Left ventricle myocardium inferior (tissue), 1 donor: Measurements from ENCODE around the gene RPL32. TPM values are rescaled to one million over a fixed set of nuclear protein-coding genes. Genes with fewer than 3 reads are reported as not detected.

Source experiments
- DNase-seq: peaks from one replicate; pipeline ENCODE4 v3.0.0-alpha.2; 2020
- H3K27ac ChIP-seq: fragments of 200-600 bp; replicated peaks from 2 replicates; pipeline ENCODE4 v1.8.0; 2021
- H3K27me3 ChIP-seq: fragments of 200-600 bp; 2 replicates; pipeline ENCODE4 v1.8.0; 2021; ENCODE audit warnings: low read depth
- H3K36me3 ChIP-seq: fragments of 200-600 bp; 2 replicates; pipeline ENCODE4 v1.8.0; 2021
- H3K4me1 ChIP-seq: fragments of 200-600 bp; 2 replicates; pipeline ENCODE4 v1.8.0; 2021
- H3K4me3 ChIP-seq: fragments of 200-600 bp; 2 replicates; pipeline ENCODE4 v1.8.0; 2021; ENCODE audit warnings: mild to moderate bottlenecking, moderate library complexity
- H3K9me3 ChIP-seq: fragments of 200-600 bp; replicated peaks from 2 replicates; pipeline ENCODE4 v1.8.0; 2021
- CTCF ChIP-seq: fragments of 200-600 bp; IDR thresholded peaks from 2 replicates; pipeline ENCODE4 v1.8.0; 2021; ENCODE audit warnings: antibody characterized with exemption, mild to moderate bottlenecking, borderline replicate concordance
- intact Hi-C: fragments of 100-400 bp; cut with micrococcal nuclease; formaldehyde crosslinking; loops from one replicate; pipeline ENCODE4 v1.11.0; 2022
- total RNA-seq: library from RNA; stranded (reverse); fragmentation: NEBNext Ultra II Directional; extraction: Animal tissue kit (Norgen Biotek cat#: 25700); gene quantifications from one replicate; pipeline ENCODE4 v1.2.1, GENCODE V29; 2021
- donor health status: DM: no; HTN: yes; CAD: no; lungs with severe emphysema.

Gene RPL32
- total RNA-seq, 1 donor from 2014 or later, result 880 TPM

- intact Hi-C loops, result no loop called here
- Histone ChIP-seq H3K36me3 (peaks cover 100% of the 10 kb centered on the region), H3K27me3 (no peaks in the 10 kb centered on the region), H3K4me3 (no peak overlapping the region), H3K9me3 (no peaks in the 10 kb centered on the region), H3K4me1 (peaks cover 20% of the 10 kb centered on the region), H3K27ac (no peak overlapping the region)
- TF ChIP-seq CTCF, result no peak
- DNase-seq, result no peak
Observed at GRCh38 chr3:12832350-12833221, 8.8 kb downstream of the RPL32 start.

GRCh38 chr3:12831301-12831866 lies 10.0 kb downstream of the RPL32 start:
- H3K9me3 ChIP-seq, result no peaks in the 10 kb centered on the region
- no peak overlapping the region for H3K4me3 ChIP-seq
- intact Hi-C loops, result no loop called here
- no peak for TF ChIP-seq CTCF
- H3K27ac ChIP-seq, result no peak overlapping the region
- H3K36me3 ChIP-seq, result peaks cover 98% of the 10 kb centered on the region
- no peak for DNase-seq
- H3K27me3 ChIP-seq, result no peaks in the 10 kb centered on the region
- H3K4me1 ChIP-seq, result peaks cover 10% of the 10 kb centered on the region

GRCh38 chr3:12830785-12831156 lies 10.6 kb downstream of the RPL32 start:
- Histone ChIP-seq H3K4me1 (peaks cover 9% of the 10 kb centered on the region), H3K27me3 (no peaks in the 10 kb centered on the region), H3K27ac (no peak overlapping the region), H3K36me3 (peaks cover 98% of the 10 kb centered on the region), H3K9me3 (no peaks in the 10 kb centered on the region), H3K4me3 (no peak overlapping the region)
- intact Hi-C loops, result no loop called here
- TF ChIP-seq CTCF, result peak; percentile 14
- DNase-seq, result no peak

- no peak for TF ChIP-seq CTCF
- H3K4me3 ChIP-seq, result no peak overlapping the region
- H3K27ac ChIP-seq, result no peak overlapping the region
- peaks cover 9% of the 10 kb centered on the region for H3K4me1 ChIP-seq
- H3K9me3 ChIP-seq, result no peaks in the 10 kb centered on the region
- H3K36me3 ChIP-seq, result peaks cover 98% of the 10 kb centered on the region
- intact Hi-C loops, result no loop called here
- no peaks in the 10 kb centered on the region for H3K27me3 ChIP-seq
- no peak for DNase-seq
Observed at GRCh38 chr3:12829886-12830784, 11.2 kb downstream of the RPL32 start.

GRCh38 chr3:12829404-12829803 lies 12.0 kb downstream of the RPL32 start:
- intact Hi-C loops, result no loop called here
- no peak for DNase-seq
- Histone ChIP-seq H3K9me3 (no peaks in the 10 kb centered on the region), H3K4me1 (peaks cover 9% of the 10 kb centered on the region), H3K4me3 (no peak overlapping the region), H3K27me3 (no peaks in the 10 kb centered on the region), H3K36me3 (peaks cover 98% of the 10 kb centered on the region), H3K27ac (no peak overlapping the region)
- TF ChIP-seq CTCF, result no peak
